ENCODE data around the gene SLC10A7. TPM values are rescaled to one million over a fixed set of nuclear protein-coding genes. Genes with fewer than 3 reads are reported as not detected.

The SLC10A7 gene
- total and polyA plus RNA-seq, 2 of the 13 experiments (the other 11 are each of a cell fraction or from before 2014, with no cell fraction given): 18.5 to 18.8 TPM

DNA sequence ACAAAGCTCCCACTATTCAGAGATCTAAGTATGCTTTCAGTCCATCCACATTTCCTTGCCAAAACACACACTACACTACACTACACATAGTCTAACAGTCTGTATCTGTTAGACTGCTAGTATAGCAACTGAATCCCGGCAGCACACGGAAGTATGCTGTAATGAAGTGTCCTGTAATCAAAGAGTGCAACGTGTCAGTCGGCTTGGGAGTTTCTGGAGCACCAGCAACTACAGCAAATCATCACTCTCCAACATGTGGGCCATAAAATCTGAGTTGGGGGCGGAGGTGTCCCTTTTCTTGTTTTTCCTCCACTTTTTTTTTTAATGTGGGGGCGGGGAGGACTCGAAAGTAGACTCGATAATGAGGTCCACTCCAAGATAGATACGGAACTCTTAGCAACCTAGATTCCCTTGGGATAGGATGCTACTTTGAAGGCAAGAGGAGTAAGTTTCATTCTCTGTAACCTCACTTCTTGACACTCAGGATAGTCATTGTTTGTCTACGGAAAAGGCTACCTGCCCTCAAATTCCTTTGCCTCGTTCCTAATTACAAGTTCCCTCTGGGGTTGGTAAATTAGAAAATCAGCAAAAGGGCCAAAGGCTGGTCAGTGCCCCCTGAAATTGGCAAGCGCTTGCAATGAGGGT, 722 bp downstream of the SLC10A7 start (continued):
- no peak for TF ChIP-seq NR2F6 (IDR thresholded peaks at IDR 0.05)
- TF ChIP-seq NR2F6 (CRISPR knock-in tag; IDR thresholded peaks at IDR 0.05): no peak
- TF ChIP-seq SRY (CRISPR knock-in tag; IDR thresholded peaks at IDR 0.05): no peak
- no peak for TF ChIP-seq SMAD1 (CRISPR knock-in tag; IDR thresholded peaks at IDR 0.05; ENCODE audit: borderline replicate concordance, low read depth)
- TF ChIP-seq, protein P1, sequence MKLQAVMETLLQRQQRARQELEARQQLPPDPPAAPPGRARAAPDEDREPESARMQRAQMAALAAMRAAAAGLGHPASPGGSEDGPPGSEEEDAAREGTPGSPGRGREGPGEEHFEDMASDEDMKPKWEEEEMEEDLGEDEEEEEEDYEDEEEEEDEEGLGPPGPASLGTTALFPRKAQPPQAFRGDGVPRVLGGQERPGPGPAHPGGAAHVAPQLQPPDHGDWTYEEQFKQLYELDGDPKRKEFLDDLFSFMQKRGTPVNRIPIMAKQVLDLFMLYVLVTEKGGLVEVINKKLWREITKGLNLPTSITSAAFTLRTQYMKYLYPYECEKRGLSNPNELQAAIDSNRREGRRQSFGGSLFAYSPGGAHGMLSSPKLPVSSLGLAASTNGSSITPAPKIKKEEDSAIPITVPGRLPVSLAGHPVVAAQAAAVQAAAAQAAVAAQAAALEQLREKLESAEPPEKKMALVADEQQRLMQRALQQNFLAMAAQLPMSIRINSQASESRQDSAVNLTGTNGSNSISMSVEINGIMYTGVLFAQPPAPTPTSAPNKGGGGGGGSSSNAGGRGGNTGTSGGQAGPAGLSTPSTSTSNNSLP (IDR thresholded peaks at IDR 0.05; ENCODE audit: low read depth, low read length): 0 out of 2 replicates have a peak, but pooled peaks have one; percentile 38
- TF ChIP-seq, protein P2, sequence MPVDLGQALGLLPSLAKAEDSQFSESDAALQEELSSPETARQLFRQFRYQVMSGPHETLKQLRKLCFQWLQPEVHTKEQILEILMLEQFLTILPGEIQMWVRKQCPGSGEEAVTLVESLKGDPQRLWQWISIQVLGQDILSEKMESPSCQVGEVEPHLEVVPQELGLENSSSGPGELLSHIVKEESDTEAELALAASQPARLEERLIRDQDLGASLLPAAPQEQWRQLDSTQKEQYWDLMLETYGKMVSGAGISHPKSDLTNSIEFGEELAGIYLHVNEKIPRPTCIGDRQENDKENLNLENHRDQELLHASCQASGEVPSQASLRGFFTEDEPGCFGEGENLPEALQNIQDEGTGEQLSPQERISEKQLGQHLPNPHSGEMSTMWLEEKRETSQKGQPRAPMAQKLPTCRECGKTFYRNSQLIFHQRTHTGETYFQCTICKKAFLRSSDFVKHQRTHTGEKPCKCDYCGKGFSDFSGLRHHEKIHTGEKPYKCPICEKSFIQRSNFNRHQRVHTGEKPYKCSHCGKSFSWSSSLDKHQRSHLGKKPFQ (CRISPR knock-in tag; IDR thresholded peaks at IDR 0.05; ENCODE audit: insufficient replicate concordance): no peak
- TF ChIP-seq, protein P3, sequence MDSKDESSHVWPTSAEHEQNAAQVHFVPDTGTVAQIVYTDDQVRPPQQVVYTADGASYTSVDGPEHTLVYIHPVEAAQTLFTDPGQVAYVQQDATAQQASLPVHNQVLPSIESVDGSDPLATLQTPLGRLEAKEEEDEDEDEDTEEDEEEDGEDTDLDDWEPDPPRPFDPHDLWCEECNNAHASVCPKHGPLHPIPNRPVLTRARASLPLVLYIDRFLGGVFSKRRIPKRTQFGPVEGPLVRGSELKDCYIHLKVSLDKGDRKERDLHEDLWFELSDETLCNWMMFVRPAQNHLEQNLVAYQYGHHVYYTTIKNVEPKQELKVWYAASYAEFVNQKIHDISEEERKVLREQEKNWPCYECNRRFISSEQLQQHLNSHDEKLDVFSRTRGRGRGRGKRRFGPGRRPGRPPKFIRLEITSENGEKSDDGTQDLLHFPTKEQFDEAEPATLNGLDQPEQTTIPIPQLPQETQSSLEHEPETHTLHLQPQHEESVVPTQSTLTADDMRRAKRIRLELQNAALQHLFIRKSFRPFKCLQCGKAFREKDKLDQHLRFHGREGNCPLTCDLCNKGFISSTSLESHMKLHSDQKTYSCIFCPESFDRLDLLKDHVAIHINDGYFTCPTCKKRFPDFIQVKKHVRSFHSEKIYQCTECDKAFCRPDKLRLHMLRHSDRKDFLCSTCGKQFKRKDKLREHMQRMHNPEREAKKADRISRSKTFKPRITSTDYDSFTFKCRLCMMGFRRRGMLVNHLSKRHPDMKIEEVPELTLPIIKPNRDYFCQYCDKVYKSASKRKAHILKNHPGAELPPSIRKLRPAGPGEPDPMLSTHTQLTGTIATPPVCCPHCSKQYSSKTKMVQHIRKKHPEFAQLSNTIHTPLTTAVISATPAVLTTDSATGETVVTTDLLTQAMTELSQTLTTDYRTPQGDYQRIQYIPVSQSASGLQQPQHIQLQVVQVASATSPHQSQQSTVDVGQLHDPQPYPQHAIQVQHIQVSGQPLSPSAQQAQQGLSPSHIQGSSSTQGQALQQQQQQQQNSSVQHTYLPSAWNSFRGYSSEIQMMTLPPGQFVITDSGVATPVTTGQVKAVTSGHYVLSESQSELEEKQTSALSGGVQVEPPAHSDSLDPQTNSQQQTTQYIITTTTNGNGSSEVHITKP (CRISPR knock-in tag; IDR thresholded peaks at IDR 0.05; ENCODE audit: low read depth): 0 out of 2 replicates have a peak, but pooled peaks have one; percentile 10
- no peak for TF ChIP-seq FOXA1 (IDR thresholded peaks at IDR 0.05)
- TF ChIP-seq FOXA1 (CRISPR knock-in tag; IDR thresholded peaks at IDR 0.05): no peak
- TF ChIP-seq KMT2B (CRISPR knock-in tag; IDR thresholded peaks at IDR 0.05): peak; percentile 27; the same call in 1 of the 2 replicates
- TF ChIP-seq NFE2L2 (IDR thresholded peaks at IDR 0.05; ENCODE audit: low read length): no peak
- TF ChIP-seq, protein P4, sequence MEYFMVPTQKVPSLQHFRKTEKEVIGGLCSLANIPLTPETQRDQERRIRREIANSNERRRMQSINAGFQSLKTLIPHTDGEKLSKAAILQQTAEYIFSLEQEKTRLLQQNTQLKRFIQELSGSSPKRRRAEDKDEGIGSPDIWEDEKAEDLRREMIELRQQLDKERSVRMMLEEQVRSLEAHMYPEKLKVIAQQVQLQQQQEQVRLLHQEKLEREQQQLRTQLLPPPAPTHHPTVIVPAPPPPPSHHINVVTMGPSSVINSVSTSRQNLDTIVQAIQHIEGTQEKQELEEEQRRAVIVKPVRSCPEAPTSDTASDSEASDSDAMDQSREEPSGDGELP (IDR thresholded peaks at IDR 0.05; ENCODE audit: borderline replicate concordance, low read depth): no peak
- no peak for TF ChIP-seq ZNF629 (CRISPR knock-in tag; conservative IDR thresholded peaks at IDR 0.05)
- TF ChIP-seq SALL2 (CRISPR knock-in tag; IDR thresholded peaks at IDR 0.05): no peak
- TF ChIP-seq, protein P5, sequence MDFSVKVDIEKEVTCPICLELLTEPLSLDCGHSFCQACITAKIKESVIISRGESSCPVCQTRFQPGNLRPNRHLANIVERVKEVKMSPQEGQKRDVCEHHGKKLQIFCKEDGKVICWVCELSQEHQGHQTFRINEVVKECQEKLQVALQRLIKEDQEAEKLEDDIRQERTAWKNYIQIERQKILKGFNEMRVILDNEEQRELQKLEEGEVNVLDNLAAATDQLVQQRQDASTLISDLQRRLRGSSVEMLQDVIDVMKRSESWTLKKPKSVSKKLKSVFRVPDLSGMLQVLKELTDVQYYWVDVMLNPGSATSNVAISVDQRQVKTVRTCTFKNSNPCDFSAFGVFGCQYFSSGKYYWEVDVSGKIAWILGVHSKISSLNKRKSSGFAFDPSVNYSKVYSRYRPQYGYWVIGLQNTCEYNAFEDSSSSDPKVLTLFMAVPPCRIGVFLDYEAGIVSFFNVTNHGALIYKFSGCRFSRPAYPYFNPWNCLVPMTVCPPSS (IDR thresholded peaks at IDR 0.05): no peak
- no peak for TF ChIP-seq TEAD3 (CRISPR knock-in tag; optimal IDR thresholded peaks at IDR 0.05; ENCODE audit: borderline replicate concordance)

All from HepG2 (cell line).